K562 (cell line): ENCODE measurements around the gene KMT5C. TPM values are rescaled to one million over a fixed set of nuclear protein-coding genes. Genes with fewer than 3 reads are reported as not detected.

ENCODE experiments used
- ATAC-seq: fragments of 200-7000 bp; cut with Tn5 transposase; 3 replicates; pipeline ENCODE4 v1.9.1; 2020; ENCODE audit warnings: moderate library complexity
- BruUV-seq: library from RNA; stranded (reverse); fragments of 400-500 nt; replicated peaks from 2 replicates; lab custom pipeline; 2021; lab: Mats Ljungman, UMichigan
- CTCF ChIA-PET: fragments of 300-600 bp; formaldehyde crosslinking; extraction: SDS; loops from one replicate; lab custom pipeline; 2021; ENCODE audit warnings: low intra/inter-chr PET ratio; lab: Yijun Ruan, JAX
- POLR2A ChIA-PET: fragments of 300-600, 350-650 bp; sonication (Branson Sonifier 250); formaldehyde crosslinking; extraction: SDS; loops from one replicate; lab custom pipeline; 2021; ENCODE audit warnings: antibody characterized with exemption, inconsistent platforms; lab: Yijun Ruan, JAX
- DNase-seq, 4 experiments: peaks; one replicate each; pipeline versions ENCODE4 v3.0.0 to v3.0.0-alpha.2; 2011 to 2018; ENCODE audit warnings: low spot score in 3 of 4, mixed read lengths in 3 of 4; ENCODE audit errors: extremely low read depth in 1 of 4
- FAIRE-seq: peaks from 2 replicates; lab custom pipeline; 2011; peaks lifted over from hg19 to GRCh38; lab: Jason Lieb, UNC
- H2AFZ ChIP-seq: 2 replicates; pipeline ENCODE4 v1.6.0; 2011; ENCODE audit warnings: low read depth, low read length, control low read depth, inconsistent platforms
- H3K27ac ChIP-seq: fragments of 200-600 bp; 3 replicates; pipeline ENCODE4 v1.8.0; 2011; ENCODE audit warnings: low read depth, mild to moderate bottlenecking, control low read depth, inconsistent platforms, low read length, moderate library complexity, mixed read lengths; ENCODE audit errors: extremely low read depth
- H3K27me3 ChIP-seq, 2 experiments: fragments of 300-600 bp in 1 of 2; 2 replicates in 1 of 2; 3 replicates in 1 of 2; pipeline versions ENCODE4 v1.6.0 to v1.8.0; 2011; ENCODE audit warnings: inconsistent platforms in 2 of 2, low read length in 2 of 2, mild to moderate bottlenecking in 1 of 2, mixed read lengths in 1 of 2, moderate library complexity in 1 of 2; ENCODE audit not compliant: control insufficient read depth in 2 of 2, insufficient read depth in 2 of 2
- H3K36me3 ChIP-seq: fragments of 300-600 bp; 3 replicates; pipeline ENCODE4 v1.8.0; 2011; ENCODE audit warnings: mild to moderate bottlenecking, low read length, inconsistent platforms; ENCODE audit not compliant: control insufficient read depth, insufficient read depth
- H3K4me1 ChIP-seq, 2 experiments: fragments of 200-600 bp in 1 of 2; replicated peaks in 1 of 2; 2 replicates in 1 of 2; 3 replicates in 1 of 2; pipeline versions ENCODE4 v1.5.1 to v1.8.0; 2011; ENCODE audit warnings: inconsistent platforms in 2 of 2, low read length in 2 of 2, mild to moderate bottlenecking in 1 of 2, mixed read lengths in 1 of 2, moderate library complexity in 1 of 2; ENCODE audit not compliant: control insufficient read depth in 2 of 2, insufficient read depth in 2 of 2
- H3K4me2 ChIP-seq: 2 replicates; pipeline ENCODE4 v1.6.1; 2011; ENCODE audit warnings: low read length, control low read depth, inconsistent platforms, mixed read lengths; ENCODE audit not compliant: insufficient read depth
- H3K4me3 ChIP-seq: fragments of 200-600 bp; sonication (generic), shearing (Covaris generic); 2 replicates; pipeline ENCODE4 v1.5.1; 2016; ENCODE audit warnings: control low read depth, inconsistent platforms
- H3K79me2 ChIP-seq: fragments of 200-600 bp; 3 replicates; pipeline ENCODE4 v1.8.0; 2011; ENCODE audit warnings: low read length, inconsistent platforms; ENCODE audit not compliant: control insufficient read depth, insufficient read depth
- H3K9ac ChIP-seq, 2 experiments: 2 replicates each; pipeline versions ENCODE4 v1.6.0 to v1.6.1; 2011; ENCODE audit warnings: low read depth in 2 of 2, low read length in 2 of 2, control low read depth in 1 of 2, inconsistent platforms in 1 of 2, mild to moderate bottlenecking in 1 of 2, mixed read lengths in 1 of 2; ENCODE audit not compliant: insufficient read depth in 1 of 2
- H3K9me1 ChIP-seq: one replicate; pipeline ENCODE4 v1.6.0; 2011; ENCODE audit warnings: inconsistent platforms, mild to moderate bottlenecking, low read length, moderate library complexity; ENCODE audit not compliant: control insufficient read depth, insufficient read depth
- H3K9me3 ChIP-seq: replicated peaks from 2 replicates; pipeline ENCODE4 v1.5.1; 2011; ENCODE audit warnings: low read depth, low read length, inconsistent platforms; ENCODE audit not compliant: control insufficient read depth, insufficient read depth
- H4K20me1 ChIP-seq: replicated peaks from 2 replicates; pipeline ENCODE4 v1.6.1; 2011; ENCODE audit warnings: low read length, inconsistent platforms, mixed read lengths; ENCODE audit not compliant: control insufficient read depth, insufficient read depth
- CREB1 ChIP-seq, 2 experiments: sonication (generic) in 1 of 2; formaldehyde crosslinking in 1 of 2; IDR thresholded peaks; 2 replicates each; pipeline versions ENCODE4 v1.6.1 to v1.8.0; 2012 to 2022; ENCODE audit warnings: inconsistent platforms in 1 of 2, mild to moderate bottlenecking in 1 of 2, missing genetic modification reagents in 1 of 2, moderate library complexity in 1 of 2
- CREBBP ChIP-seq: IDR thresholded peaks from one replicate; pipeline ENCODE4 v1.6.1; 2012; ENCODE audit warnings: low read depth, mild to moderate bottlenecking, control low read depth, inconsistent platforms, low read length
- FOXJ2 ChIP-seq: fragments of 200-800 bp; sonication (Bioruptor generic); IDR thresholded peaks from 2 replicates; pipeline ENCODE4 v1.6.1; 2016; ENCODE audit warnings: missing genetic modification characterization, missing compliant biosample characterization
- GATA2 ChIP-seq: sonication (generic); formaldehyde crosslinking; IDR thresholded peaks from 2 replicates; pipeline ENCODE4 v1.4.0; 2020; ENCODE audit warnings: mild to moderate bottlenecking, missing genetic modification reagents
- MYBL2 ChIP-seq, 2 experiments: fragments of 450-650 bp in 1 of 2; sonication (generic) in 1 of 2; formaldehyde crosslinking in 1 of 2; IDR thresholded peaks; 2 replicates each; pipeline versions ENCODE4 v1.6.1 to v1.8.1; 2017 to 2022; ENCODE audit warnings: borderline replicate concordance in 1 of 2, inconsistent platforms in 1 of 2, low read depth in 1 of 2, mild to moderate bottlenecking in 1 of 2, missing genetic modification reagents in 1 of 2, moderate library complexity in 1 of 2
- NR4A1 ChIP-seq, 2 experiments: fragments of 250-450 bp in 1 of 2; fragments of 450-650 bp in 1 of 2; sonication (Bioruptor Pico) in 1 of 2; IDR thresholded peaks; 2 replicates each; pipeline versions ENCODE4 v1.4.0 to v1.6.1; 2016 to 2020; ENCODE audit warnings: mild to moderate bottlenecking in 2 of 2, missing compliant biosample characterization in 1 of 2, missing genetic modification characterization in 1 of 2, moderate library complexity in 1 of 2
- USF2 ChIP-seq: sonication (generic); formaldehyde crosslinking; IDR thresholded peaks from 2 replicates; pipeline ENCODE4 v1.5.0; 2020; ENCODE audit warnings: missing genetic modification reagents
- ZFP30 ChIP-seq: fragments of 250-450 bp; sonication (Bioruptor Pico); IDR thresholded peaks from 2 replicates; pipeline ENCODE4 v1.8.0; 2022; ENCODE audit warnings: moderate library complexity, mild to moderate bottlenecking, inconsistent platforms, borderline replicate concordance
- WGBS: fragments of 100-300 bp; shearing (Covaris generic); methylation state at CpG from one replicate; pipeline ENCODE4 v1.1.6; 2016; ENCODE audit warnings: low coverage, mixed read lengths; ENCODE audit not compliant: insufficient coverage; ENCODE audit errors: missing lambda C conversion rate; 5-methylcytosine and 5-hydroxymethylcytosine counted together
- in situ Hi-C: fragments of 300-500 bp; cut with MboI; formaldehyde crosslinking; loops from 4 replicates; pipeline ENCODE4 v1.15.0; 2018; ENCODE audit warnings: inconsistent platforms, mixed read lengths
- intact Hi-C: fragments of 100-400 bp; cut with micrococcal nuclease; formaldehyde crosslinking; loops from 2 replicates; pipeline ENCODE4 v1.14.2; 2022
- polyA plus RNA-seq, 8 experiments: library from polyadenylated mRNA; depleted of rRNA in 4 of 8; stranded (reverse) in 5 of 8; unstranded in 3 of 8; fragments of >200 nt; fragmentation: Nextera tagmentation in 2 of 8; fragmentation: Illumina TruSeq in 1 of 8; extraction: Ambion mirVana in 2 of 8; extraction: Trizol in 1 of 8; gene quantifications; 2 replicates each; pipeline versions ENCODE4 v1.2.1 to v1.2.3, GENCODE V29; 2011 to 2014; ENCODE audit warnings: inconsistent platforms in 1 of 8, missing spikeins in 1 of 8
- total RNA-seq, 7 experiments: library from RNA; depleted of rRNA in 6 of 7; stranded (reverse); fragments of >200 nt in 6 of 7; fragmentation: Illumina TruSeq in 2 of 7; extraction: Trizol in 2 of 7; gene quantifications; 2 replicates each; pipeline versions ENCODE4 v1.2.1 to v1.2.3, GENCODE V29; 2011 to 2021; ENCODE audit warnings: low replicate concordance in 1 of 7
- TF ChIP-seq, protein P1 (sequence below): fragments of 450-650 bp; conservative IDR thresholded peaks from 2 replicates; pipeline ENCODE4 v1.6.1; 2016; ENCODE audit warnings: missing genetic modification characterization, low read depth, mild to moderate bottlenecking, control low read depth, missing compliant biosample characterization
- TF ChIP-seq, protein P2 (sequence below): fragments of 250-450 bp; sonication (Bioruptor Pico); IDR thresholded peaks from 2 replicates; pipeline ENCODE4 v1.9.0; 2021; ENCODE audit warnings: mild to moderate bottlenecking
- TF ChIP-seq, protein P3 (sequence below): fragments of 450-650 bp; formaldehyde crosslinking; IDR thresholded peaks from 2 replicates; pipeline ENCODE4 v1.4.0; 2020; ENCODE audit warnings: mild to moderate bottlenecking, mixed read lengths
- TF ChIP-seq, protein P4 (sequence below): fragments of 450-650 bp; IDR thresholded peaks from 2 replicates; pipeline ENCODE4 v1.6.1; 2016

Gene KMT5C
- total and polyA plus RNA-seq, 9 of the 15 experiments (the other 6 are each of a cell fraction or from before 2014, with no cell fraction given), result 0.15 to 53.5 (median 16.6) TPM

- Histone ChIP-seq H3K4me1 (peaks cover 0 to 60% of the 10 kb centered on the region in 2 experiments; a peak in 4 of 5 replicates), H3K9ac (peak overlapping the region in 1 of 2 experiments; percentile 64; a peak in 2 of 4 replicates), H3K27me3 (peaks cover 9 to 21% of the 10 kb centered on the region in 2 experiments; a peak in 4 of 5 replicates), H3K9me1 (no peaks in the 10 kb centered on the region), H3K4me2 (no peak overlapping the region), H3K9me3 (no peaks in the 10 kb centered on the region), H3K36me3 (no peaks in the 10 kb centered on the region), H3K4me3 (no peak overlapping the region), H4K20me1 (no peaks in the 10 kb centered on the region), H3K27ac (no peak overlapping the region), H2AFZ (no peak overlapping the region), H3K79me2 (no peaks in the 10 kb centered on the region)
- DNase-seq, result no peak
- no peak for ATAC-seq
- ChIA-PET POLR2A (interaction anchor here (0.5 to 1.3 kb wide), 2 partner anchors 10 to 39 kb away, joined by 3 read pairs; no protein-coding TSS in a partner anchor), CTCF (no interaction called here)
- 32% methylated on average over 26 of the region's 32 CpGs for WGBS
- intact Hi-C loops (no loop called here), in situ Hi-C loops (no loop called here)
- no peak for FAIRE-seq
- no TSS peak for BruUV-seq
- TF ChIP-seq, protein P1, sequence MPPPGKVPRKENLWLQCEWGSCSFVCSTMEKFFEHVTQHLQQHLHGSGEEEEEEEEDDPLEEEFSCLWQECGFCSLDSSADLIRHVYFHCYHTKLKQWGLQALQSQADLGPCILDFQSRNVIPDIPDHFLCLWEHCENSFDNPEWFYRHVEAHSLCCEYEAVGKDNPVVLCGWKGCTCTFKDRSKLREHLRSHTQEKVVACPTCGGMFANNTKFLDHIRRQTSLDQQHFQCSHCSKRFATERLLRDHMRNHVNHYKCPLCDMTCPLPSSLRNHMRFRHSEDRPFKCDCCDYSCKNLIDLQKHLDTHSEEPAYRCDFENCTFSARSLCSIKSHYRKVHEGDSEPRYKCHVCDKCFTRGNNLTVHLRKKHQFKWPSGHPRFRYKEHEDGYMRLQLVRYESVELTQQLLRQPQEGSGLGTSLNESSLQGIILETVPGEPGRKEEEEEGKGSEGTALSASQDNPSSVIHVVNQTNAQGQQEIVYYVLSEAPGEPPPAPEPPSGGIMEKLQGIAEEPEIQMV (tag), result no peak
- TF ChIP-seq, protein P2, sequence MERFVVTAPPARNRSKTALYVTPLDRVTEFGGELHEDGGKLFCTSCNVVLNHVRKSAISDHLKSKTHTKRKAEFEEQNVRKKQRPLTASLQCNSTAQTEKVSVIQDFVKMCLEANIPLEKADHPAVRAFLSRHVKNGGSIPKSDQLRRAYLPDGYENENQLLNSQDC, result no peak
- TF ChIP-seq CREBBP (no peak), MYBL2 (IDR thresholded peaks at IDR 0.05; ENCODE audit: low read depth) (no peak), MYBL2 (CRISPR knock-in tag; IDR thresholded peaks at IDR 0.05; ENCODE audit: borderline replicate concordance) (no peak), CREB1 (IDR thresholded peaks at IDR 0.05) (no peak), CREB1 (CRISPR knock-in tag; IDR thresholded peaks at IDR 0.05) (no peak), NR4A1 (CRISPR knock-in tag; IDR thresholded peaks at IDR 0.05) (no peak), NR4A1 (tag; IDR thresholded peaks at IDR 0.05) (no peak), GATA2 (CRISPR knock-in tag) (no peak), USF2 (CRISPR knock-in tag) (no peak), ZFP30 (CRISPR knock-in tag) (no peak), FOXJ2 (tag) (no peak)
- TF ChIP-seq, protein P3, sequence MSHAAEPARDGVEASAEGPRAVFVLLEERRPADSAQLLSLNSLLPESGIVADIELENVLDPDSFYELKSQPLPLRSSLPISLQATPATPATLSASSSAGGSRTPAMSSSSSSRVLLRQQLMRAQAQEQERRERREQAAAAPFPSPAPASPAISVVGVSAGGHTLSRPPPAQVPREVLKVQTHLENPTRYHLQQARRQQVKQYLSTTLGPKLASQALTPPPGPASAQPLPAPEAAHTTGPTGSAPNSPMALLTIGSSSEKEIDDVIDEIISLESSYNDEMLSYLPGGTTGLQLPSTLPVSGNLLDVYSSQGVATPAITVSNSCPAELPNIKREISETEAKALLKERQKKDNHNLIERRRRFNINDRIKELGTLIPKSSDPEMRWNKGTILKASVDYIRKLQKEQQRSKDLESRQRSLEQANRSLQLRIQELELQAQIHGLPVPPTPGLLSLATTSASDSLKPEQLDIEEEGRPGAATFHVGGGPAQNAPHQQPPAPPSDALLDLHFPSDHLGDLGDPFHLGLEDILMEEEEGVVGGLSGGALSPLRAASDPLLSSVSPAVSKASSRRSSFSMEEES (CRISPR knock-in tag), result no peak
- TF ChIP-seq, protein P4, sequence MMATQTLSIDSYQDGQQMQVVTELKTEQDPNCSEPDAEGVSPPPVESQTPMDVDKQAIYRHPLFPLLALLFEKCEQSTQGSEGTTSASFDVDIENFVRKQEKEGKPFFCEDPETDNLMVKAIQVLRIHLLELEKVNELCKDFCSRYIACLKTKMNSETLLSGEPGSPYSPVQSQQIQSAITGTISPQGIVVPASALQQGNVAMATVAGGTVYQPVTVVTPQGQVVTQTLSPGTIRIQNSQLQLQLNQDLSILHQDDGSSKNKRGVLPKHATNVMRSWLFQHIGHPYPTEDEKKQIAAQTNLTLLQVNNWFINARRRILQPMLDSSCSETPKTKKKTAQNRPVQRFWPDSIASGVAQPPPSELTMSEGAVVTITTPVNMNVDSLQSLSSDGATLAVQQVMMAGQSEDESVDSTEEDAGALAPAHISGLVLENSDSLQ, result no peak
Observed at GRCh38 chr19:55358943-55359908, 19.6 kb downstream of the KMT5C start.
